K562 (cell line): Measurements from ENCODE around the gene FGD6. TPM values are rescaled to one million over a fixed set of nuclear protein-coding genes. Genes with fewer than 3 reads are reported as not detected.

Experiments used
- ELF1 ChIP-seq: fragments of 200-800 bp; sonication (Bioruptor generic); IDR thresholded peaks from 2 replicates; pipeline ENCODE4 v1.6.1; 2016; ENCODE audit warnings: missing genetic modification characterization, missing compliant biosample characterization
- GABPA ChIP-seq: fragments of 200-800 bp; sonication (Bioruptor generic); conservative IDR thresholded peaks from 2 replicates; pipeline ENCODE4 v1.6.1; 2016; ENCODE audit warnings: low read depth, missing genetic modification characterization, missing compliant biosample characterization
- NFIX ChIP-seq: fragments of 250-450 bp; sonication (Bioruptor Pico); IDR thresholded peaks from 2 replicates; pipeline ENCODE4 v1.4.0; 2020; ENCODE audit warnings: low read depth, mild to moderate bottlenecking, moderate library complexity
- NR2F6 ChIP-seq: fragments of 450-650 bp; formaldehyde crosslinking; IDR thresholded peaks from 2 replicates; pipeline ENCODE4 v1.4.0; 2020; ENCODE audit warnings: mild to moderate bottlenecking
- RFX5 ChIP-seq: IDR thresholded peaks from 2 replicates; pipeline ENCODE4 v1.6.1; 2011; ENCODE audit warnings: low read depth, mild to moderate bottlenecking, improper control_type of control experiment, low read length
- ZNF717 ChIP-seq: fragments of 250-450 bp; sonication (Bioruptor Pico); IDR thresholded peaks from 2 replicates; pipeline ENCODE4 v1.5.0; 2021
- polyA plus RNA-seq, 8 experiments: library from polyadenylated mRNA; depleted of rRNA in 4 of 8; stranded (reverse) in 5 of 8; unstranded in 3 of 8; fragments of >200 nt; fragmentation: Nextera tagmentation in 2 of 8; fragmentation: Illumina TruSeq in 1 of 8; extraction: Ambion mirVana in 2 of 8; extraction: Trizol in 1 of 8; gene quantifications; 2 replicates each; pipeline versions ENCODE4 v1.2.1 to v1.2.3, GENCODE V29; 2011 to 2014; ENCODE audit warnings: inconsistent platforms in 1 of 8, missing spikeins in 1 of 8
- total RNA-seq, 7 experiments: library from RNA; depleted of rRNA in 6 of 7; stranded (reverse); fragments of >200 nt in 6 of 7; fragmentation: Illumina TruSeq in 2 of 7; extraction: Trizol in 2 of 7; gene quantifications; 2 replicates each; pipeline versions ENCODE4 v1.2.1 to v1.2.3, GENCODE V29; 2011 to 2021; ENCODE audit warnings: low replicate concordance in 1 of 7
- TF ChIP-seq, protein P1 (sequence below): fragments of 250-450 bp; sonication (Bioruptor Pico); IDR thresholded peaks from 2 replicates; pipeline ENCODE4 v1.4.0; 2020; ENCODE audit warnings: mild to moderate bottlenecking, moderate library complexity
- TF ChIP-seq, protein P2 (sequence below): fragments of 250-450 bp; sonication (Bioruptor Pico); IDR thresholded peaks from 2 replicates; pipeline ENCODE4 v1.8.0; 2021; ENCODE audit warnings: mild to moderate bottlenecking, moderate library complexity

FGD6 gene
- total and polyA plus RNA-seq, 9 of the 15 experiments (the other 6 are each of a cell fraction or from before 2014, with no cell fraction given): 1.5 to 11.1 (median 5.8) TPM

DNA sequence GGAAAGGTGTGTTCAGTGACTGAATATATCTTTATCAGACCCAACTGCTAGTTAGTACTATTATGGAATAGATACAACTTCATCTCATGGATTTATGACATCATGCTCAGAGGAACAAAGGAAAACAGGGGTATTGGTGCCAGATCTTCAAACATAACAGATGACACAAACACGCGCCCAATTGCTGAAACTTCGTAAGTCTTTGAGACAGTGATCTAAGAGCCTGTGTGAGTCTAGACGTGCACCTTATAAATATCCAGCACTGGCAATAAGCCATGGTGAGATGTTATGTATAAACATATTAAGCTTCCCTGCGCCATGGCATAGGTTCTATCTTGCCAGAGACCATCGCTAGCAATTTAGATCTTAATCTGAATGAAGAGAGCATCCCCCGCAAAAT, 101.6 kb downstream of the FGD6 start (continued):
- TF ChIP-seq, protein P1, sequence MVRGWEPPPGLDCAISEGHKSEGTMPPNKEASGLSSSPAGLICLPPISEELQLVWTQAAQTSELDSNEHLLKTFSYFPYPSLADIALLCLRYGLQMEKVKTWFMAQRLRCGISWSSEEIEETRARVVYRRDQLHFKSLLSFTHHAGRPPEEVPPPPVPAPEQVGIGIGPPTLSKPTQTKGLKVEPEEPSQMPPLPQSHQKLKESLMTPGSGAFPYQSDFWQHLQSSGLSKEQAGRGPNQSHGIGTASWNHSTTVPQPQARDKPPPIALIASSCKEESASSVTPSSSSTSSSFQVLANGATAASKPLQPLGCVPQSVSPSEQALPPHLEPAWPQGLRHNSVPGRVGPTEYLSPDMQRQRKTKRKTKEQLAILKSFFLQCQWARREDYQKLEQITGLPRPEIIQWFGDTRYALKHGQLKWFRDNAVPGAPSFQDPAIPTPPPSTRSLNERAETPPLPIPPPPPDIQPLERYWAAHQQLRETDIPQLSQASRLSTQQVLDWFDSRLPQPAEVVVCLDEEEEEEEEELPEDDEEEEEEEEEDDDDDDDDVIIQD (CRISPR knock-in tag): no peak
- no peak for TF ChIP-seq NR2F6 (CRISPR knock-in tag)
- TF ChIP-seq ELF1 (tag): no peak
- TF ChIP-seq RFX5: no peak
- no peak for TF ChIP-seq NFIX (CRISPR knock-in tag)
- TF ChIP-seq, protein P2, sequence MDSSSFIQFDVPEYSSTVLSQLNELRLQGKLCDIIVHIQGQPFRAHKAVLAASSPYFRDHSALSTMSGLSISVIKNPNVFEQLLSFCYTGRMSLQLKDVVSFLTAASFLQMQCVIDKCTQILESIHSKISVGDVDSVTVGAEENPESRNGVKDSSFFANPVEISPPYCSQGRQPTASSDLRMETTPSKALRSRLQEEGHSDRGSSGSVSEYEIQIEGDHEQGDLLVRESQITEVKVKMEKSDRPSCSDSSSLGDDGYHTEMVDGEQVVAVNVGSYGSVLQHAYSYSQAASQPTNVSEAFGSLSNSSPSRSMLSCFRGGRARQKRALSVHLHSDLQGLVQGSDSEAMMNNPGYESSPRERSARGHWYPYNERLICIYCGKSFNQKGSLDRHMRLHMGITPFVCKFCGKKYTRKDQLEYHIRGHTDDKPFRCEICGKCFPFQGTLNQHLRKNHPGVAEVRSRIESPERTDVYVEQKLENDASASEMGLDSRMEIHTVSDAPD: no peak
- no peak for TF ChIP-seq GABPA (tag)
- TF ChIP-seq ZNF717 (CRISPR knock-in tag): no peak
- TF ChIP-seq, all 486 proteins: peak for 0
